ENCODE data around the gene FOXO3. TPM values are rescaled to one million over a fixed set of nuclear protein-coding genes. Genes with fewer than 3 reads are reported as not detected.
A peak's percentile ranks its signal among the peaks of the same experiment; 100 is the strongest.
"Not testable (repeated sequence)": the region's sequence is repeated elsewhere in the genome, so short reads cannot be mapped to it uniquely, and the experiment has no call there.

The FOXO3 gene
- total and polyA plus RNA-seq, 11 donors, result 11.6 to 87.9 (median 38.7) TPM

DNA sequence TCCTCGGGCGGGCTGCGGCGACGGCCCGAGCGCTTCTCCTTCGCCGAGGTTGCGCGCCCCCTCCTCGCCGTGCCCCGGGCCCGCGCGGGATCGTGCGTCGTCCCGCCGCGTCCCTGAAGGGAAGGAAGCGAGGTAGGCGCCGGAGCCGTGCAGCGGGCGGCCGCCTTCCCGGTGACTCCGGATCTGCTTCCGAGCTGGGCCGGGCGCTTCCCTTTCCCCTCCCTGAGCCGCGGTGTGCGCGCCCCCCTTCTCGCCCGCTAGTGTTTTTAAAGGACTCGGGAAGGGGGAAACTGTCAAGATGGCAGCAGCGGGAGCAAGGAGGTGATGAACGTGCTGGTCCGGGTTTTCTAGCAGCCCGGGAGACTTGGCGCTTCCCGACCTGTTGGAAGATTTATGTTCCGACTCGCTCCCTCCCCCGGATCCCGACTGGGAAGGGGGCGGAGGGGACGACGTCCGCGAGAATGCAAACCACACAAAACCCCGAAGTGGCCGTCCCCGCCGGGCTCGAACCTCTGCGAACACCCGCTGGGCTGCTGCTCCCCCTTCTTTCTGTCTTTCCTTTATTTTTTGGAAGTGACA is 744 bp upstream of the FOXO3 start:
- peak in 3 of 4 donors; percentile 0 to 1 (median 1) for ATAC-seq
- 0 to 1% (median 0%) methylated on average over 25 to 64 of the region's 64 CpGs for WGBS, 4 donors

DNA sequence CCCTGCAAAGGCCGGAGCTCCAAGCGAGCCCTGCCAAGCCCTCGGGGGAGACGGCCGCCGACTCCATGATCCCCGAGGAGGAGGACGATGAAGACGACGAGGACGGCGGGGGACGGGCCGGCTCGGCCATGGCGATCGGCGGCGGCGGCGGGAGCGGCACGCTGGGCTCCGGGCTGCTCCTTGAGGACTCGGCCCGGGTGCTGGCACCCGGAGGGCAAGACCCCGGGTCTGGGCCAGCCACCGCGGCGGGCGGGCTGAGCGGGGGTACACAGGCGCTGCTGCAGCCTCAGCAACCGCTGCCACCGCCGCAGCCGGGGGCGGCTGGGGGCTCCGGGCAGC is 561 bp downstream of the FOXO3 start:
- not testable (repeated sequence) for DNase-seq, H3K27me3 ChIP-seq, H3K36me3 ChIP-seq, H3K9me3 ChIP-seq, ATAC-seq
- H3K4me3 ChIP-seq, result peak overlapping the region; percentile 69 to 99 (median 96)
- intact Hi-C loops (cut with DNase I), result loop anchor here in 8 of 10 donors (2.0 to 10.0 kb wide), 6 partner anchors 46 to 276 kb away; no protein-coding TSS in a partner anchor
- 0 to 5% (median 0%) methylated on average over 12 to 27 of the region's 40 CpGs; no CpG with 5 or more reads in 1 of the 4 donors for WGBS, 4 donors
- H3K27ac ChIP-seq, result peak overlapping the region; percentile 94 to 100 (median 99)
- H3K4me1 ChIP-seq, result peaks cover 5 to 55% (median 45%) of the 10 kb centered on the region in 12 donors

More for the DNA sequence above, 744 bp upstream of the FOXO3 start:
- no peaks in the 10 kb centered on the region for H3K27me3 ChIP-seq
- DNase-seq, result peak in 4 of 5 donors; percentile 68 to 77 (median 75)
- H3K4me1 ChIP-seq, result peaks cover 5 to 54% (median 36%) of the 10 kb centered on the region in 12 donors
- intact Hi-C loops (cut with DNase I), result loop anchor here in 9 of 10 donors (1.0 to 10.0 kb wide), 23 partner anchors 29 to 825 kb away; partner anchors contain the start of genes CD164 (in 2 of the 9), ARMC2 (in 1 of the 9) and SESN1 (in 1 of the 9)
- peak overlapping the region; percentile 94 to 100 (median 99) for H3K27ac ChIP-seq
- H3K36me3 ChIP-seq, result no peaks in the 10 kb centered on the region
- no peaks in the 10 kb centered on the region for H3K9me3 ChIP-seq
- TF ChIP-seq, protein P1, sequence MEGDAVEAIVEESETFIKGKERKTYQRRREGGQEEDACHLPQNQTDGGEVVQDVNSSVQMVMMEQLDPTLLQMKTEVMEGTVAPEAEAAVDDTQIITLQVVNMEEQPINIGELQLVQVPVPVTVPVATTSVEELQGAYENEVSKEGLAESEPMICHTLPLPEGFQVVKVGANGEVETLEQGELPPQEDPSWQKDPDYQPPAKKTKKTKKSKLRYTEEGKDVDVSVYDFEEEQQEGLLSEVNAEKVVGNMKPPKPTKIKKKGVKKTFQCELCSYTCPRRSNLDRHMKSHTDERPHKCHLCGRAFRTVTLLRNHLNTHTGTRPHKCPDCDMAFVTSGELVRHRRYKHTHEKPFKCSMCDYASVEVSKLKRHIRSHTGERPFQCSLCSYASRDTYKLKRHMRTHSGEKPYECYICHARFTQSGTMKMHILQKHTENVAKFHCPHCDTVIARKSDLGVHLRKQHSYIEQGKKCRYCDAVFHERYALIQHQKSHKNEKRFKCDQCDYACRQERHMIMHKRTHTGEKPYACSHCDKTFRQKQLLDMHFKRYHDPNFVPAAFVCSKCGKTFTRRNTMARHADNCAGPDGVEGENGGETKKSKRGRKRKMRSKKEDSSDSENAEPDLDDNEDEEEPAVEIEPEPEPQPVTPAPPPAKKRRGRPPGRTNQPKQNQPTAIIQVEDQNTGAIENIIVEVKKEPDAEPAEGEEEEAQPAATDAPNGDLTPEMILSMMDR (IDR thresholded peaks at IDR 0.05), result no peak
- peak in 1 of 2 donors; percentile 47 for TF ChIP-seq POLR2A (IDR thresholded peaks at IDR 0.05)
- peak overlapping the region; percentile 69 to 99 (median 96) for H3K4me3 ChIP-seq

DNA sequence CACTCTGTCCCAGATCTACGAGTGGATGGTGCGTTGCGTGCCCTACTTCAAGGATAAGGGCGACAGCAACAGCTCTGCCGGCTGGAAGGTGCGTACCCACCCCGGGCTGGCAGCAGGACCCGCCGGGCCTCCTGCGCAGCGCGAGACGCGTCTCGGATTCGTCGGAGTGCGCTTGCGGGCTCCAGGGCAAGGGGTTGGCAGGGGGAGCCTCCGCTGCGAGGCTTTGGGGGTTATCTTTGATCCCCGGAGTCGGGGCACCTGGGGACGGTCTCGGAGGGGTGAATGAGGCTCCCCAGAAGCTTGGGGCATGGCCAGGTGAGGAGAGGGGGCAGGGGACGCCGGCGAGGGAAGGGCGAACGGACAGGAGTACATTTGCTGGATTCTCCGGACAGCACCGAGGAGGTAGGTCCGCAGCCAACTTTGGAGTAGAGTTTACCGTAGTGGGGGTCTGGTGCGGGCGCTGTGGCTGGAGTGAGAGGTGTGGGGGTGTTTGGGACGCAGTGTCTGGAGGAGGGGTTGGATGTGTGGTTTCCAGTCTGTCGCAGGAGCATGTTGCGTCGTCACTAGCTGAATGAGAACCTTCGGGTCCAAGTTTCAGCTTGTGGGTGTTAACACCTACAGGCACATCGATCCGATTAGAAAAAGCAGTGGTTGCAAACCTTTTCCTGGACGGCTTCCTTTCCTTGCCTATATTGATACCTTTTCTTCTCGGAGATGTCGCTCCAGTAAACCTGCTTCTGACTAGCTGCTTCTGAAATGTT is 1.2 kb downstream of the FOXO3 start:
- 4 to 9% (median 7%) methylated on average over 26 to 46 of the region's 46 CpGs for whole genome bisulfite sequencing, 4 donors
- peak overlapping the region; percentile 94 to 100 (median 99) for H3K27ac ChIP-seq
- ATAC-seq (no peak), DNase-seq (peak in 4 of 5 donors; percentile 36 to 46 (median 39))
- TF ChIP-seq POLR2A (IDR thresholded peaks at IDR 0.05), result no peak
- TF ChIP-seq, protein P1 (IDR thresholded peaks at IDR 0.05), result no peak
- H3K4me1 ChIP-seq, result peaks cover 9 to 55% (median 45%) of the 10 kb centered on the region in 12 donors
- intact Hi-C loops (cut with DNase I), result loop anchor here in 8 of 10 donors (2.0 to 10.0 kb wide), 7 partner anchors 27 to 275 kb away; no protein-coding TSS in a partner anchor
- H3K27me3 ChIP-seq, result no peaks in the 10 kb centered on the region
- H3K4me3 ChIP-seq, result peak overlapping the region; percentile 69 to 99 (median 96)
- peaks cover 0 to 7% (median 1%) of the 10 kb centered on the region in 9 donors for H3K36me3 ChIP-seq
- no peaks in the 10 kb centered on the region for H3K9me3 ChIP-seq

DNA sequence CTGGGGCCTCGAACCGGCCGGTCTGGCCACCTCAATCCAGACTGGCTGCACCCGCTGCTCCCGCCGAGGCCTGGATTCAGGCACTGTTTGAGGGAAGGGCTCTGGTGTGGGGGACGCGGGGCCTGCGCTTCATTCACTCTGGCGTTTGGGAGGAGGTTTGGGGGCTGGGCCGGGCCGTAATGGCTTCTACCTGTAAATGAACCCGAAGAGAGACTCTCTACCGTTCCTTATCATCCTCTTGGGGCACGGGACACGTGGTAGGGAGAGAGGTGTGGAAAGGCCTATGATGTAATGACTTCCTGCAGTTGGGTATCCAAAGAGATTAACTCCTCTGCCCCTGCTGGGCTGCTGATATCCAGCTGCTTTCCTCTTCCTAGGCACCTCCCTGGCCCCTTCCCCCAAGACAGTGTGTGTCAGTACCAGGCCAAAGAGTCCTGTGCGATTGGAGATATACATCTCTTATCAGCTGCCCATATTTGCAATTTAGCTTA is 1.8 kb downstream of the FOXO3 start:
- Histone ChIP-seq H3K36me3 (peaks cover 0 to 14% (median 8%) of the 10 kb centered on the region in 9 donors), H3K27ac (peak overlapping the region; percentile 94 to 100 (median 99)), H3K9me3 (no peaks in the 10 kb centered on the region), H3K27me3 (no peaks in the 10 kb centered on the region), H3K4me3 (peak overlapping the region; percentile 69 to 99 (median 96)), H3K4me1 (peaks cover 9 to 55% (median 45%) of the 10 kb centered on the region in 12 donors)
- 0 to 12% (median 7%) methylated on average over 10 to 17 of the region's 17 CpGs for WGBS, 4 donors
- TF ChIP-seq, protein P1 (IDR thresholded peaks at IDR 0.05), result peak in 2 of 12 donors; percentile 8 to 10
- TF ChIP-seq POLR2A (IDR thresholded peaks at IDR 0.05), result peak in 1 of 2 donors; percentile 58
- DNase-seq (peak; percentile 66 to 81 (median 75)), ATAC-seq (peak; percentile 12 to 48 (median 22))
- intact Hi-C loops (cut with DNase I), result loop anchor here in 8 of 10 donors (2.0 to 10.0 kb wide), 6 partner anchors 26 to 275 kb away; no protein-coding TSS in a partner anchor

All from heart left ventricle (tissue), 16 donors.